GM19328 (cell line): Measurements from ENCODE around the gene TNFRSF9.
A peak's percentile ranks its signal among the peaks of the same experiment; 100 is the strongest.
"Not testable (repeated sequence)": the region's sequence is repeated elsewhere in the genome, so short reads cannot be mapped to it uniquely, and the experiment has no call there.

Experiments used
- ATAC-seq: cut with Tn5 transposase; IDR thresholded peaks from one replicate; pipeline ENCODE4 v1.9.1; 2021; ENCODE audit warnings: mild to moderate bottlenecking, moderate library complexity; ENCODE audit not compliant: unreplicated experiment

Gene TNFRSF9

DNA sequence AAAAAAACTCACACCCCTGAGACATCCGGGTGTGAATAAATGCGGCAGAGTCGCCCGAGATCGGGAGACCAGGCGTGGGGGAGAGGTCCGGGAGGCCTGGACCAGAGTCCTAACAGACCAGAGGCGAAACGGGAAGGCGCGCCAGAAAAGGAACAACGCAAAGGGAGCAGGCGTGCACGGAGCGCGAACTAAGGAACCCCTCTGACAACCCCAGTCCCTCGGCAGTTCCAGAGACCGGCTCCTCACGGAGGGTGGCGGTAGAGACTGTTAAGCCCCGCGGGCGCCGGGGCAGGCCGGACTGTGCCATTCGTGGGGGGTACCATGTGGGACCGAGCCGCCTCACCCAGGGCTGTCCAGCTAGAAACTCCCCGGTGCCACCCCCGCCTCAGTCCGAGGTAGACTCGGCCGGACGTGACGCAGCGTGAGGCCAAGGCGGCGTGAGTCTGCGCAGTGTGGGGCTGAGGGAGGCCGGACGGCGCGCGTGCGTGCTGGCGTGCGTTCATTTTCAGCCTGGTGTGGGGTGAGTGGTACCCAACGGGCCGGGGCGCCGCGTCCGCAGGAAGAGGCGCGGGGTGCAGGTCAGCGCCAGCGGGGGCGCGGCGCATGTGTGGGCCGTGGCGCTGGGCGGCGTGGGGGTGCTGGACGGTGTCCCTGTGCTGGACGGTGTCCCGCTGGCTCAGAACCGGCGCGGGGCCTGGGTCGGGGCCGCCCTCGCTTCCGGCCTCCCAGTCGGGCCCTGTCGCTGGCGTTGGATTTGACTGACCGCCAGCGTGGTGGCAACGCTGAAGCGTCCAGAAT lies 20.8 kb upstream of the TNFRSF9 start, which contains the start of gene PARK7:
Gene PARK7 (plus strand): TSS at position 496 of the 798 bp plus-strand sequence. CDS start 1,075 bp downstream, outside the sequence.
- ATAC-seq = peak; percentile 84

DNA sequence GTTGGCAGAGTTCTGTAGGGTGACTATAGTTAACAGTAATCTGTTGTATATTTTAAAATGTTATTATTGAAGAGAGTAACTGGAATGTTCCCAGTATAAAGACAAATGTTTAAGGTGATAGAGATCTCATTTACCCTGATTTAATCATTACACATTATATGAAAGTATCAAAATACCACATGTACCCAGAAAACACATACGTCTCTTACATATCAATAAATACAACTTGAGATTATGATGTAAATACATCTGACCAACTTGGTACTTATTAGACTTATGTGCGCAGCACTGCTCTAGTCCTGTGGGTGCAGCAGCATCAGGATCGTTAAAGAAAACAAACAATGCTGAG lies 20.2 kb upstream of the TNFRSF9 start:
- ATAC-seq = no peak

DNA sequence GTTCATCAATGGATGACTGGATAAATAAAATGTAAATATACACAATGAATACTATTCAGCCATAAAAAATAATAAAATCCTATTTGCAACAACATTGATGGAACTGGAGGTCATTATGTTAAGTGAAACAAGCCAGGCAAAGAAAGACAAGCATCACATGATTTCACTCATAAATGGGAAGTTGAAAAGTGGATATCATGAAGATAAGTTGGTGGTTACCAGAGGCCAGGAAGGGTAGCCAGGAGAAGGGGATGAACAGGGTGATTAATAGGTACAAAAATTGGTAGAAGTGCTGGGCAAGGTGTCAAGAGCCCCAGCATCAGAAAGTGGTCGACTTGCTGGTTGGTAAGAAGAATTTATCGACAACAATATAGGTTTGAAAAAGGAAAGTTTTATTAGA lies 19.5 kb upstream of the TNFRSF9 start:
- ATAC-seq = no peak

DNA sequence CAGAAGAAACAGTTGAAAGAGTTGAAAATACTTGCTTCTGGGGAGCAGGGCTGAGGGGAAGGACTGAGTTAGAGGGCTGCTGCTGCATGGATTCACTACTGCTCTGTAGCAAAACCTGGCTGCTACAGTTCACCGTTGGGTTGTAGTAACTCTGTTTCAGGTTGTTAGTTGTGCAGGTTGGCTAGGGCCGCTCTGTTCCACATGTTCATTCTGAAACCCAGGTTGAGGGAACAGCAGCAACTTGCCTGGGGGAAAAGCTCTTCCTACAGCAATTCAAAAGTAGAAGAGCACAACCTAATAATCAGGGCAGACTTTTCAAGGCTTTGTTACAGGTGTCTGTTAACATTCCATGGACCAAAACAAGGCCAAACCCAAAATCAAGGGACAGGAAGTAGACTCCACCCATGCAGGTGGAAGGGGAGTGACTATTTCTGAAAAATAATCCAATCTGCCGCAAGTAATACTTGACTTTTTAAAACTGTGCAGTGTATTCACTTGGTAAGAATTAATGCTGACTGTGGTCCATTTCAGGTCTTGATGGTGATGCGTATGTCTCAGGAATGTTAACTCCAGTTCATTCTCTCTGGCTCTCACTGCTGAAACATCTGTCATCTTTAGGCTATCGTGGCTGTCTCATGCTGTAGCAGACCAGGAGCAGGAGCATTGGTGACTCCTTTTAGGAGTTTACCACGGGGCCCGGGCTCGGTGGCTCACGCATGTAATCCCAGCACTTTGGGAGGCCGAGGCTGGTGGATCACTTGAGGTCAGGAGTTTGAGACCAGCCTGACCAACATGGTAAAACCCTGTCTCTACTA lies 15.8 kb upstream of the TNFRSF9 start:
- no peak for ATAC-seq

DNA sequence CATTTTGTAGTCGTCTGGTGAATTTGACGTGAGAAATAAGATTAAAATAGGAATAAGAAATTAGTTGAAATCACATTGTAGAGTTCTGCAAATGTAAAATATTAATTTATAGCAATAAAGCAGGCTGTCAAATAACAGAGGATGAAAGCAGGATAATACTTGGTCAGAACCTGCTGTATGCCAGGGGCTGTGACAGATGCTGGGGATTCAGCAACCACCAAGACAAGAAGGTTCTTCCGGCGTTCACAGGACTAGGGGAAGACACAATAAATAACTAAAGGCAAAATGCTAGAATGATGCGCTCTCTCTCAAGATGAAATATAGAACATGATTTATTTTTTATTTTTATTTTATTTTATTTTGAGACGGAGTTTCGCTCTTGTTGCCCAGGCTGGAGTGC lies 14.0 kb upstream of the TNFRSF9 start:
- no peak for ATAC-seq

DNA sequence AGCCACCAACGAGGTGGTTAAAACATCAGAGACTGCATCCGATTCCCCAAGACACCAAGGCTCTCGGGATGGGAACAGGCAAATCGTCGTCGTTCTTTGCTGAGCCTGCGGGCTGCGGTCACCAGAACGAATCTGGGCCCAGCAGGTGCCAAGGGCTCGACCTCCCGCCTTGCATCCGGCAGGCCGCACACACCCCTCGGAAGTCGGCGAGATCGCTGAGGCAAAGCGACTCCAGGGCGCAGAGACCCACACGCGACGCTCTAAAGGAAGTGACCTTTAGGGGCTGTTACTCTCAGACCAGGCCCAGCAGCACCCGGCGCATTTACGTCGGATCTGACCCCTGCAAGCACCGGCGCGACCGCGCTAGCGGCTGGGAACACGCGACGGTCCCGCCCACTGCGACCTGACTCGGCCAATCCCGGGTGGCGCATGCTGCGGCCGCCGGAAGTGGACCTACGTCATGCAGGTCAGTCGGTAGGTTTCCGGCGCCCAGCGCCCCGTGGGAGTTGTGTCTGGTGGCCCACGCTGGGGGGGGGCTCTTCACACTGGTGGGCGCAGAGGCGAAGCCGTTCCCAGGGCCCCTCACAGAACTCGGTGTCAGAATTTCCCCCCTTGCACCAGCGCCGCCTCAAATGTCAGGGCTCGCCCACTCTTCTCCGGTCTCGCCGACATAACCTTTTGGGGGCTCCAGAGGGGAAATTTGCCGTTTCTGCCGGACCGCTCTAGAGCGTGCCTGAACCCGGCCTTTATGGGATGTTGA lies 13.4 kb upstream of the TNFRSF9 start:
- peak; percentile 94 for ATAC-seq

DNA sequence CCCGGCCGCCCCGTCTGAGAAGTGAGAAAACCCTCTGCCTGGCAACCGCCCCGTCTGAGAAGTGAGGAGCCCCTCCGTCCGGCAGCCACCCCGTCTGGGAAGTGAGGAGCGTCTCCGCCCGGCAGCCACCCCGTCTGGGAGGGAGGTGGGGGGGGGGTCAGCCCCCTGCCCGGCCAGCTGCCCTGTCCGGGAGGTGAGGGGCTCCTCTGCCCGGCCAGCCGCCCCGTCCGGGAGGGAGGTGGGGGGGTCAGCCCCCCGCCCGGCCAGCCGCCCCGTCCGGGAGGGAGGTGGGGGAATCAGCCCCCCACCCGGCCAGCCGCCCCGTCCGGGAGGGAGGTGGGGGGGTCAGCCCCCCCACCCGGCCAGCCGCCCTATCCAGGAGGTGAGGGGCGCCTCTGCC lies 12.2 kb upstream of the TNFRSF9 start:
- ATAC-seq = not testable (repeated sequence)

DNA sequence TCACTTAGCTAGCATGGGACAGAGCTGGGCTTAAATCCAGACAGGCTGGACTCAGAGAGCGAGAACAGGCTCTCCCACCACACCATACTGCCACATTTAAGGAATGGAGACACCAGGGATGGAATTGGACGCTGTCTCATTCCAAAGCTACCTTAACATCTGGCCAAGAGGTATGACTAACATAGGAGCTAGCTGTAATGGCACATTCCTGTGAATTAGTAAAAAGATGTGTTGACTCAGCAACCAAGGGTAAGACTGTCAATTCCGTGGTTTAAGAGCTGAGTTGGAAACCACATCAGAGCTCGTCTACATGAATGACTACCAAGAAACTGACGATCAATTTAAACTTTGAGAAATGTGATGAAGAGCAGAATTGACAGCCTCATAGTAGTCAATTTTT lies 8.3 kb upstream of the TNFRSF9 start:
- ATAC-seq = no peak

DNA sequence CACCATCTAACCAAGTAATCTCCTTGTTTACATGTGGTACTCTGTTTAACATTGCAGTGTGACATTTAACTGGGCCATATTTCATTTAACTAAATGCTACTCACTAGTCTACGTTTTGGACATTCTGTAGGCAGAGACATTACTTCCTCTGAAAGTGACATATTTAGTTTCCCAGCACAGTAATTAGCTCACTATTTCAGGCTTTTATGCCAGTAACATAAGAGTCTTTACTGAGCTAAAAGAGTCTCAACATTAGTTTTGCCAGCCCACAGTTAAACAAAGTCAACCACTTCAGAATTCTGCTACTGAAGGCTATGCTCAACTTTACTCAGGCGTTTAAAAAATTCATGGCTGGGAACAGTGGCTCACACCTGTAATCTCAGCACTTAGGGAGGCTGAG lies 2.6 kb upstream of the TNFRSF9 start:
- no peak for ATAC-seq

DNA sequence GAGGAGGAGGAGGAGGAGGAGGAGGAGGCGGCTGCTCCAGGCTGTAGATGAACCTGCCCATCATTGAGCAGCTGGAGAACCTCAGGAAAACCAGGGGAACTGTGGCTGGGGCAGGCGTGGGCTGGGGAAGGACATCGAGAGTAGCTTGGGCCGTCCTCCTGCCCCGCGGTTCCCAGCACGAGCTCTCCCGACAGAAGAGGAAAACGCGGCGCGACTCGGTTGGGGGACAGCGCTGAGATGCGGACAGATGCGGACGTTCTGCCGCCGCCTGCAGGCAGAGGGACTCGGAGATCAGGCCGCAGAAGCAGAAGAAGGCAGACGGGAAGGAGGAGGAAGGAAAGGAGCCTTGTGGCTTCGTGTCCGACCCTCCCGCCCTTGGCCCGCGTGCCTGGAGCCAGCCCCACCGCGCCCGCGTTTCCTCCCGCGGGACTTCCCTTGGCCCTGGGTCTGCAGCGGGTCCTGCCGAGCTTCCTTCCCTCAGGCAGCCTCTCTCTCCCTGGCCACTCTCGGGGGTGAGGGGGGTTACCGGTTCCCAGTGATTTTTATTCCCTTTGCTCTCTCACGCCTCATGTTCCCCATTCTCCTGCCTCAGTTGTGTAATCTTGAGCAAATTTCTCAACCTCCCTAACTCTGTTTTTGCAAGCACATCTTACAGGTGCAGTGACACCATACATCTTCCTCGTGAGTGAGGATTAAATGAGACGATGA lies 1.7 kb upstream of the TNFRSF9 start:
- ATAC-seq = no peak

DNA sequence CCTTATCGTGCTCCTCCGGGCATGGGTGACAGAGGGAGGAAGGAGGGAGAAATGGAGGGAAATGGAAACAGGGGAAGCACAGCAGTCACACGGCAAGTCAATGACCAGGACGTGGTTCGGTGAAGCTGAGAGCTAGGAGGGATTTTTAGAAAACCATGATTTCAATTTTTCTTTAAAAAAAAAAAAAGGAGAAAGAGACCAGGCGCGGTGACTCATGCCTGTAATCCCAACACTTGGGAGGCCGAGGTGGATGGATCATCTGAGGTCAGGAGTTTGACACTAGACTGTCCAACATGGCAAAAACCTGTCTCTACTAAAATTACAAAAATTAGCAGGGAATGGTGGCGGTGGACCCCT lies 776 bp upstream of the TNFRSF9 start:
- ATAC-seq = no peak

DNA sequence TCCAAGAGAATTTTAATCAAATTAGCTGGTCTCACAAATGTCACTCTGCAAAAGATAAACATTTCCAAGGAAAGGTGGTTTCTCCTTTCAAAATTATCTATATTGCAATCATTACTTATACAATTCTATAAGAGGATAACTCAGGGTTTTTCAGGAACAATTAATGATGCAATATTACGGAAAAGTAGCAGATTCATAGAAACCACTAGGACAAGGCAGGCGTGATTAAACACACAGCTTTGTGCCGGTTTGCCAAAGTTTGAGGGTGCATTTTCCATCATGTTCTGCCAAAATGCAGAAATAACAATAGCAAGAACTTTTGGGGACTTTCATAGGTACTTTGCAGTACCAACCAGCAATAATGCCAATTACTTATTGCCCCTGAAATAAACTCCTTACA lies 605 bp downstream of the TNFRSF9 start:
- no peak for ATAC-seq

DNA sequence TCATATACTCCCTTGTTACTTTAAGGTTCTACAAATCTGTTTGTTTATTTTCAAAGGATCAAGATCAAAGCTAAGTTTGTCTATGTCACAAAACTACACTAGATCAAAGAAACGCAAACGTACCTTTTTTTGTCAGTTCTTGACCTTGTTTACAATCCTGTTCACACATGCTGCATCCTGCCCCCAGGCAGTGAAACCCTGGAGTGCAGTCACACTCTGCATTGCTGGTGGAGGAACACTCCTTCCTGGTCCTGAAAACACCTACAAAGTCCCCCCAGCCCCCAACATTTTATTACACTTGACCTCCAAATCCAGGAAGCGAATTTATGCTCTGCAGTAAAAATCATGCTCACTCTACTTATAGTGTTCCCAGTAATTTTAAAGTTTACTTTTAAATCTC lies 2.6 kb downstream of the TNFRSF9 start:
- no peak for ATAC-seq

DNA sequence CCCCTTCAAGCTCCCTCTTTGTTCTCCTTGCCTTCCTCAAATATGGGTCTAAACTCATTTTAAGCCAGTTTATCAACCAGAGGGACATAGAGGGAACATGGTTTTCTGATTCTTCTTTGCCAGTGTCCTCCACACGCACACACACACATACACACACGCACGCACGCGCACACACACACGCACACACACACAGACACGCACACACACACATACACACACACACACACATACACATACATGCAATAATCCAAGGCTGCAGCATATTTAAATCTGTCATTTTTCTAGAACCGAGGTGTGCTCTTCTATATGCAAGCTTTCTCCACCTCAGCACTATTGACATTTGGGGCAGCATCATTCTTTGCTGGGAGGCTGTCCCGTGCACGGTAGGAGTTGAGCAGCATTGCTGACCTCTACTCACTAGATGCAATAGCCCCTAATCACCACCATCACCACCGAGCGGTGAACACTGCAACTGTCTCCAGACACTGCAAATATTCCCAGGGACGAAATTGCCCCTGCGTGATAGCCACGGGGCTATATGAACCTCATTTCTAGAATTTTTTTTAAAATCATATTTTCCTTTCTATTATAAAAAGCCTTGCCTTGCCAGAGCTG lies 8.0 kb downstream of the TNFRSF9 start:
- no peak for ATAC-seq

DNA sequence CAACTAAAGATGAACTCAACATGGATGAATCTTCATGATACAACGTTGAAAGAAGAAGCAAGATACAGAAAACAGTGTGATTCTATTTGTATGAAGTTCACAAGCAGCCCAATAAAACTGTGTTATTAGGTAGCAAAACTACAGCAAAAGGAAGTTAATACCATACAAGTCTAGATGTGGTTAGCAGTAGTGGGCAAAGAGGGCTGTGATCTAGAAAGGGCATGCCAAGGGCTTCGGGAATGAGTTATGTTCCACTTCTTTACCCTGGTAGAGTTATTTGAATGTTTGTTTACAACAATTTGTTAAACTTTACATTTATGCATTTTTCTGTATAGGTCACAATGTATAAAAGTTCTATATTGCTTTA lies 9.2 kb downstream of the TNFRSF9 start:
- no peak for ATAC-seq

DNA sequence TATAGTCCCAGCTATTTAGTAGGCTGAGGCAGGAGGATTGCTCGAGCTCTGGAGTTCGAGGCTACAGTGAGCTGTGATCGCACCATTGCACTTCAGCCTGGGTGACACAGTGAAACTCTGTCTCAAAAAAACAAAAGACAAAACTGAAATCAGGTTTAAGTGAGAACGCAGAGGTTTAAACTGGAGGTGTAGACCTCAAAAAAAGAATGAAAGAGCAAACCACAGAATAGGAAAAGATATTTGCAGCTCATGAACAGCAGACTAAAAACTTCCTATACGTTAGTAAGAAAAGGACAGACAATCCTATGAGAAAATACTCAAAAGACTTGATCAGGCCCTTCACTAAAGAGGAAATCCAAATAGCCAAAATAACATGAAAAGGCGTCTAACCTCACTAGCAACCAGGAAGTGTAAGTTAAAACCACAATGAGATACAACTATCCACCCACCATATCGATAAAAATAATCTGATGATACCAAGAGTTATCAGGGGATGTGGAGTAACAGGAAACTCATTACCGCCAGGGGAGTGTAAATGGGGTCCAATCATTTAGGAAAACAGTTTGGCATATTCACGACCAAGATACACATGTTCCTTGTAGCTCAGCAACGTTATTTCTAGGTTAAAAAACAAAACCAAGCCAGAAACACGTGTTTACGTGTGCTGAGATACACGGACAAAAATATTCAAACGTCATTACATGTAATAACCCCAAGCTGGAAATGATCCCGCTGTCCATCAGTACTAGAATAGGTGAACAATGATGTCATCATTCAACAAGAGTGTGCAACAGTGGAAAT lies 9.8 kb downstream of the TNFRSF9 start:
- ATAC-seq = no peak

DNA sequence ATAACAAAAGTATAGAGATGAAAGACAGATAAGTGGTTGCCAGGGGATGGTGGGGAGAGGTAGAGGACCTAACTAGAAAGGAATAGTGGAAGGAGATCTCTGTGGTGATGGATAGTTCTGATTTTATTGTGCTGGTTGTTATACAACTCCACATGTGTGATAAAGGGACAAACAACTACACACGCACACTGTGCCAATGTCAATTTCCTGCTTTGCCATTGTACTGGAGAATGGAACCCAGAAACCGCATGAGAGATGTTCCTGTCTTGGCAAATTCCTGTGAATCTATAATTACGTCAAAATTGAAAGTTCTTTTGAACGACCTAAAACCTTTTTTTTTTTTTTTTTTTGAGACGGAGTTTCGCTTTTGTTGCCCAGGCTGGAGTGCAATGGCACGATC lies 11.0 kb downstream of the TNFRSF9 start:
- ATAC-seq = no peak

DNA sequence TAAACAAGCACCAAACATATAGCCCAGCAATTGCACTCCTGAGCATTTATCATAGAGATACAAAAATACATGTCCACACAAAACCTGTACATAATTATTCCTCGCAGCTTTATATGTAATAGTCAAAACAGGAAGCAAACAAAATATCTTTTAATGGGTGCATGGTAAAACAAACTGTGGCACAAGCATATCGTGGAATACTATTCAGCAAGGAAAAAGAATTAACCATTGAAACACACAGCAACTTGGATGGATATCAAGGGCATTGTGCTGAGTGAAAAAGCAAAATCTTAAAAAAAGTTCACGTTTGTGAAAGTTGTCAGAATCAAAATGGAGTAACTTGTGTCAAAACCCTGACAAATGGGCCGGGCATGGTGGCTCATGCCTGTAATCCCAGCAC lies 12.4 kb downstream of the TNFRSF9 start:
- ATAC-seq = no peak

DNA sequence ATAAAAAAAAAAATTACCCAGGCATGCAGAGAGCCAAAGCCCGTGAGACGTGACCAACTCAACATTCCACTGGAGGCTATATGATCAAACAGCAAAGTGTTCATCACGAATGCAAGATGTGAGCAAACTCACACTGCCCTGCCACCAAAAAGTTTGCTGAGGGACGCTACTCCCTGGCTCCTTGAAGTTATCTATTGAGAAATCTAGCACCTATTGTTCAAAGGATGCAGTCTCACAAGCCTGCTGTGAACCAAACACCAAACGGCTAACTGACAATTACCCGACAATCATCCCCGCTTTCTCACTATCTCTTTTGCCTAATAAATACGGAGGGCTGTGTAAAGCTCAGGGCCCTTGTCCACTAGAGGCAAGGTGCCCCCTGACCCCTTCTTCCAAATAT lies 13.6 kb downstream of the TNFRSF9 start:
- not testable (repeated sequence) for ATAC-seq

DNA sequence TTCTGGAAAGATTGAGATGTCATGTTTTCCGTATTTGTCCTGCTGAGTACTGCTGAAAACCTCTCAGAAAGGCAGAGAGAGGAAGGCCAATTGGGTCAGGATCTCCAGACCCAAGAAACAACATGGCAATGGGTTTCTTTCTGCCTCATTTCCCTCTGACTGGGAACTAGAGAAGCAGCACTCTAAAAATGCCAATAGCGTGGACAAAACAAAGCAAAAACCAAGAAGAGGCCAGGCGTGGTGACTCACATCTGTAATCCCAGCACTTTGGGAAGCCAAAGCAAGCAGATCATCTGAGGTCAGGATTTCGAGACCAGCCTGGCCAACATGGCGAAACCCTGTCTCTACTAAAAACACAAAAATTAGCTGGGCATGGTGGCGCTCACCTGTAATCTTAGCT lies 18.3 kb downstream of the TNFRSF9 start:
- no peak for ATAC-seq
